GM13977 (cell line): Measurements from ENCODE around the gene B3GNT7.
A peak's percentile ranks its signal among the peaks of the same experiment; 100 is the strongest.

Source experiments
- DNase-seq: peaks from one replicate; pipeline ENCODE4 v3.0.0; 2012; ENCODE audit warnings: low spot score
- in situ Hi-C: fragments of 300-500 bp; cut with MboI; formaldehyde crosslinking; loops from one replicate; pipeline ENCODE4 v1.12.0; 2022; ENCODE audit warnings: low sequenced_read_pairs, low pct_unique_long_range_greater_than_20kb, mixed read lengths, inconsistent platforms; ENCODE audit not compliant: unreplicated experiment
- TF ChIP-seq, protein P1 (sequence below): IDR thresholded peaks from 2 replicates; pipeline ENCODE4 v1.5.1; 2012; ENCODE audit warnings: mild to moderate bottlenecking, control low read depth; ENCODE audit not compliant: insufficient read depth; ENCODE audit errors: extremely low read depth, missing control alignments

Gene B3GNT7

DNA sequence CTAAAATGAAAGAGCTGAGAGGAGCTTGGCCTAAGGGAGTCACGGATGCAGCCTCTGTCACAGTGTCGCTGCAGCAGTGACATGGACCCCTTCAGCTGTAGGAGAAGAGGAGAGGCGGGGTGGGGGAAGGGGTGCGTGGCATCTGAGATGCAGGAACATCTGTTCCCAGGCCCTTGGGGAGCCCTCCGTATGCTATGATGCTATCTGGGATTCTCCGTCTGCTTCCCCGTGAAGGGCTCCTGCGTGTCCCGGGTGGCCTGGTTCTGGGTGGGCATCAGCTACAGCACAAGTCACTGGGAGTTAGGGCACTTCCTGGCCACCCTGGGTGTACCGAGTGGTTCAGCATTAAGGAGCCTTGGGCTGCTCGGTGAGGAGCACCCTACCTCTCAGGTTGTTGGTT is 35.6 kb upstream of the B3GNT7 start:
- no peak for DNase-seq
- TF ChIP-seq, protein P1, sequence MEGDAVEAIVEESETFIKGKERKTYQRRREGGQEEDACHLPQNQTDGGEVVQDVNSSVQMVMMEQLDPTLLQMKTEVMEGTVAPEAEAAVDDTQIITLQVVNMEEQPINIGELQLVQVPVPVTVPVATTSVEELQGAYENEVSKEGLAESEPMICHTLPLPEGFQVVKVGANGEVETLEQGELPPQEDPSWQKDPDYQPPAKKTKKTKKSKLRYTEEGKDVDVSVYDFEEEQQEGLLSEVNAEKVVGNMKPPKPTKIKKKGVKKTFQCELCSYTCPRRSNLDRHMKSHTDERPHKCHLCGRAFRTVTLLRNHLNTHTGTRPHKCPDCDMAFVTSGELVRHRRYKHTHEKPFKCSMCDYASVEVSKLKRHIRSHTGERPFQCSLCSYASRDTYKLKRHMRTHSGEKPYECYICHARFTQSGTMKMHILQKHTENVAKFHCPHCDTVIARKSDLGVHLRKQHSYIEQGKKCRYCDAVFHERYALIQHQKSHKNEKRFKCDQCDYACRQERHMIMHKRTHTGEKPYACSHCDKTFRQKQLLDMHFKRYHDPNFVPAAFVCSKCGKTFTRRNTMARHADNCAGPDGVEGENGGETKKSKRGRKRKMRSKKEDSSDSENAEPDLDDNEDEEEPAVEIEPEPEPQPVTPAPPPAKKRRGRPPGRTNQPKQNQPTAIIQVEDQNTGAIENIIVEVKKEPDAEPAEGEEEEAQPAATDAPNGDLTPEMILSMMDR: no peak
- in situ Hi-C loops: no loop called here

DNA sequence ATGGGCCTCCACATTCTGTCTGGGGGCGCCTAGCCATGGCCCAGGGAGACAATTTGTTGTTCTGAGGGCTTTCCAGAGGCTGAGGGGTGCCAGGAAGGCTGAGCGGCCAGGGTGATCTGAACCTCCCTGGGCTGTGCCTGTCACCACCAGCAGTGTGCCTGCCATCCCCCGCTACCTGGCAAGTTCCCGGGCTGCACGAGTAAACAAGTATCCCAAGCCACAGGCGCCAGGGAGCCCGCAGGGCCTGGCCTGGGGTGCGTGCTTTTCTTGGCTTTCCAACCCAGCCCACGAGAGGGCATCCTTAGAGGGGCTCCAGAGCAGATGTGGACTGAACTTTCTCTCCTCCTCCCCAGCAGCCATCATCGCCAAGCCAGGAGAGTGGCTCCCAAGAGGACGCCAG is 35.1 kb upstream of the B3GNT7 start:
- in situ Hi-C loops: no loop called here
- TF ChIP-seq, protein P1: no peak
- no peak for DNase-seq

DNA sequence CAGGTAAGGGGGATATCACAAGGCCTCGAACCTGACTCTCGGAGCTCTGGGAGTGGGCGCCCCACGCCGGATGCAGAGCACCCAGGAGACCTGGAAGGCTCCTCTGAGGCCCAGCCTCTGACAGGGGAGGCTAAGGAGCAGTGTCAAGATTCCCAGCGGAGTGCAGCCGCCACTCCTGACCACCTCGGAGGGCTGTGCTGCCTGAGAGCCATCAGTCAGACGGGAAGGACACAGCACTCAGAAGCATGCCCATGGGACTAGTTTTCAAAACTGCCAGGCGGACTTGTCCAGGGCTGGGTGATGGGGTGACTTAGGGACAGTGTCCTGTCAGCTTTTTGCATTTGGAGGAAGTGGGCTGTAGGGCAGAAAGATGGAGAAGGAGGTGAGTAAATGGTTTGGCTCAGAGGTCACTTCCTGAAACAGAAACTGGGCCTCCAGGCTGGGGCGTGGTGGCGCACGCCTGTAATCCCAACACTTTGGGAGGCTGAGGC is 34.6 kb upstream of the B3GNT7 start:
- TF ChIP-seq, protein P1: no peak
- no peak for DNase-seq
- in situ Hi-C loops: no loop called here

DNA sequence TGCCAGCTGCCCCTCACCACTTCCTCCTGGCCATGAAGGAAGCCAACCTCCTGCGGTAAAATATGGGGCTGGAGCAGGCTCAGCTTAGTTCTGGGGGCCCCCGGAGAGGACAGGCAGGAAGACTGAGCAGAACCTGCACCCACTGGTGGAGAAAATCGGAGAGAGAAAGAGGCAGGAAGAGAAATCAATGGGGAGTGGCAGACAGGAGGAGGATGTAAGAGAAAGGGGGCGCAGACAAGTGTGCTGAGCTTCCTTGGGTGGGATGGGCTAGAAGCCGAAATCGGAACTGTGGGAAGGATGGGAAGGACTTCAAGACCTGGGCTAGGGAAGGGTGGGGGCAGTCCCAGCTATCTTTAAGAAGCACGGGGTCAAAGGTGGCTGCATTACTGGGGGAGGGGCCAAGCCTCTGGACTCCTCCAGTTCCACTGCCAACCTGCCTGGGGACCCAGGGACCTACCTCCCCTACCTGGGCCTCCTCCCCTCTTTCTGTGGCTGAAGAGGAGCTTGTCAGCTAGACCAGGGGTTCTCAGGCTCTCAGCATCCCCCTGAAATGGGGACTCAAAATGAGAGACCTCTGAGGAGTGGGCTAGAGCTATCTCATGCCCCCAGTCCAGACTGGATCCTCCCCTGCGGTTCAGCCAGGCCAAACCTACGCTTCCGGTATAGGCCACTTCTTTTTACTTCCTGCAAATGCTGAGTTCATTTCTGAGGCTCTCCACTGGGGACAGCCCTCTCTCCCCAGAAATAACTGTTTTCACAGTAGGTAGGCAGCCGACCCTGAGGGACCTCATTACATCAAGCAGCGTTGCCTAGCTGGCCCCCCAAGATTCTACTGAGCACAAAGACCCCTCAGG is 33.6 kb upstream of the B3GNT7 start:
- peak; percentile 91 for DNase-seq
- in situ Hi-C loops: no loop called here
- TF ChIP-seq, protein P1: peak; percentile 37

DNA sequence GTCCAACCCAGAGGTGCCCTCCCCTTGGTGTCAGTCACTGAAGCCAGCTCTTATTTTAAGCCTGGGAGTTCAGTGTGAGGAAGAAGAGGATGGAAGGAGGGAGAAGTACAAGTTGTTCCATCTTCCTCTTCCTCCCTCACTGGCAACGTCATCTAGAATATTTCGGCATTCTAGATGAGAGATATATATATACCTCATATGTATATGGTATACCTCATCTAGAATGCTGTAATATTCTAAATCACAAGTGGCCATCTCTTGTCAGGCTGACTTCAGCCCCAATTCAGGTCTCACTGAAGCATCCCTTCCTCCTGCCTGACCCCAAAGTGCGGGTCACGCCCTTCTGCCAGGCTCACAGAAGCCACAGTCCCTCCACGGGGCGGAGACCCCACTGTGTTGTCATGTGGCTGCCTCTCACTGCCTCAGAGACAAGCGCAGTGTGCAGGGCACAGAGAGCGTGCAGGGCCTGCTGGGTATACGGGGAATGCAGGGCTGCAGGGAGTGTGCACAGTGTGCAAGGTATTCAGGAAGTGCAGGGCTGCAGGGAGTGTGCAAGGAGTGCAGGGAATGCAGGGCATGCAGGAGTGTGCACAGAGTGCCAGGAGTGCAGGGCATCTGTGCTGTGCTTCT is 32.8 kb upstream of the B3GNT7 start:
- in situ Hi-C loops: no loop called here
- TF ChIP-seq, protein P1: no peak
- DNase-seq: no peak

DNA sequence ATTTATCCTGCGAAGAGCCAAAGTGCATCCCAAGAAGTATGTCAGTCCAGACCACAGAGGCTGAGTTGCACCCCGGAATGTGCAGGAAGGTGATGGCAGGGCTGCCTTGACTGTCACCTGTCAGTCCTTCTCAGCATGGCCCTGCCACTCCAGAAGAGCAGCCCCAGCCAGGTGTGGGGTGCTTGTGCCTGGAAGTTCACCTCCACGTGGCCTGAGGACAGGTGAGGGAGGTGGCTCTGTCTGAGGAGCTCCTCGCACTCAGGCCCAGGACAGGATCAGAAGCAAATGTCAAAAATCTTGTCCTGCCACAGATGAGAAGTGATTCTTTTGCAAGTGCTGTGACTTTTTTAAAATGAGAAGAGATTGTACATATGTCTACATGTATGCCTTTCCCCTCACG is 31.4 kb upstream of the B3GNT7 start:
- no peak for DNase-seq
- TF ChIP-seq, protein P1: no peak
- in situ Hi-C loops: no loop called here
